ENCODE results near the gene PGP.

DNA sequence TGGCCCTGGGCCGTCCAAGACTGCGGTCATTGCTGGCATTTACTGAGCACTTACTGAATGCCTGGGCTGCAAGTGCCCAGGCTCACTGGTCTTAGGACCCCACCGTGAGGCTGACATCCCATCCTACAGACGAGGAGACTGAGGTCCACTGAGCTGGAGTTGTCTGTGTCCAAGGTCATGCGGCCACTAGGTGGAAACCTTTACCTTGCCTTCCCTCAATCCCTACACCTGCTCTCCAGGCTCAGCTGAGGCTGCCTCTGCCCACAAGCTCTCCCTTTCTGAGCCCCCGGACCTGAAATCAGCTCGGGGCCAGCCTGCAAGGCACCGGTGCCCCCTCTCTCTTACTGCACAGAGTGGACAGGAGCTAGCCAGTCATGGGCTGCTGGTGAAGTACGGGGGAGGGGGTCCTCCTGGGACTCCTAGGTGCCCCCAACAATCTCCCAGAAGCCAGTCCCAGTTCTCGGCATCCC, 19.8 kb downstream of the PGP start:
- TF ChIP-seq, protein P1, sequence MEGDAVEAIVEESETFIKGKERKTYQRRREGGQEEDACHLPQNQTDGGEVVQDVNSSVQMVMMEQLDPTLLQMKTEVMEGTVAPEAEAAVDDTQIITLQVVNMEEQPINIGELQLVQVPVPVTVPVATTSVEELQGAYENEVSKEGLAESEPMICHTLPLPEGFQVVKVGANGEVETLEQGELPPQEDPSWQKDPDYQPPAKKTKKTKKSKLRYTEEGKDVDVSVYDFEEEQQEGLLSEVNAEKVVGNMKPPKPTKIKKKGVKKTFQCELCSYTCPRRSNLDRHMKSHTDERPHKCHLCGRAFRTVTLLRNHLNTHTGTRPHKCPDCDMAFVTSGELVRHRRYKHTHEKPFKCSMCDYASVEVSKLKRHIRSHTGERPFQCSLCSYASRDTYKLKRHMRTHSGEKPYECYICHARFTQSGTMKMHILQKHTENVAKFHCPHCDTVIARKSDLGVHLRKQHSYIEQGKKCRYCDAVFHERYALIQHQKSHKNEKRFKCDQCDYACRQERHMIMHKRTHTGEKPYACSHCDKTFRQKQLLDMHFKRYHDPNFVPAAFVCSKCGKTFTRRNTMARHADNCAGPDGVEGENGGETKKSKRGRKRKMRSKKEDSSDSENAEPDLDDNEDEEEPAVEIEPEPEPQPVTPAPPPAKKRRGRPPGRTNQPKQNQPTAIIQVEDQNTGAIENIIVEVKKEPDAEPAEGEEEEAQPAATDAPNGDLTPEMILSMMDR (IDR thresholded peaks at IDR 0.05; ENCODE audit: low read depth, low read length, missing input control), result peak; percentile 56
- TF ChIP-seq, protein P2, sequence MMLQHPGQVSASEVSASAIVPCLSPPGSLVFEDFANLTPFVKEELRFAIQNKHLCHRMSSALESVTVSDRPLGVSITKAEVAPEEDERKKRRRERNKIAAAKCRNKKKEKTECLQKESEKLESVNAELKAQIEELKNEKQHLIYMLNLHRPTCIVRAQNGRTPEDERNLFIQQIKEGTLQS (IDR thresholded peaks at IDR 0.05), result no peak
- no peak for TF ChIP-seq REST (IDR thresholded peaks at IDR 0.05)
- peak; percentile 87 to 92 for TF ChIP-seq RAD21 (IDR thresholded peaks at IDR 0.05)
- TF ChIP-seq MAX (IDR thresholded peaks at IDR 0.05), result no peak
- no peak for TF ChIP-seq SP1 (IDR thresholded peaks at IDR 0.05)
- no peak for TF ChIP-seq EGR1 (IDR thresholded peaks at IDR 0.05; ENCODE audit: low read depth in 2 of 2)
- TF ChIP-seq FOXA1 (IDR thresholded peaks at IDR 0.05), result no peak
- TF ChIP-seq GABPA (IDR thresholded peaks at IDR 0.05 in 1 of 2, conservative IDR thresholded peaks at IDR 0.05 in 1 of 2), result no peak
- TF ChIP-seq TAF1 (conservative IDR thresholded peaks at IDR 0.05), result no peak
- no peak for TF ChIP-seq NR2F2 (IDR thresholded peaks at IDR 0.05)
